Embryonic facial prominence (tissue), 1 donor: ENCODE data around the gene OR10AD1.
"Not testable (repeated sequence)": the region's sequence is repeated elsewhere in the genome, so short reads cannot be mapped to it uniquely, and the experiment has no call there.

Experiments
- DNase-seq: peaks from one replicate; pipeline ENCODE4 v3.0.0-alpha.2; 2016; ENCODE audit errors: extremely low spot score

OR10AD1 gene

GRCh38 chr12:48203192-48203591, at the start of gene OR10AD1:
TSS of gene OR10AD1 (minus strand) at chr12:48203292. CDS start at chr12:48203292, 0 bp downstream.
- no peak for DNase-seq

GRCh38 chr12:48247181-48247966, 44.3 kb upstream of the OR10AD1 start:
- no peak for DNase-seq

- no peak for DNase-seq
These were observed 34.1 kb upstream of the OR10AD1 start for GRCh38 chr12:48237162-48237561.

GRCh38 chr12:48235796-48236333, 32.8 kb upstream of the OR10AD1 start:
- DNase-seq: no peak

GRCh38 chr12:48231169-48231958, 28.3 kb upstream of the OR10AD1 start:
- not testable (repeated sequence) for DNase-seq

- DNase-seq: not testable (repeated sequence)
These were observed 21.4 kb upstream of the OR10AD1 start for GRCh38 chr12:48224533-48224932.

- no peak for DNase-seq
These were observed 18.6 kb upstream of the OR10AD1 start for GRCh38 chr12:48221645-48222044.

- DNase-seq: no peak
These were observed 17.6 kb upstream of the OR10AD1 start for GRCh38 chr12:48220701-48221100.

- no peak for DNase-seq
These were observed 16.5 kb upstream of the OR10AD1 start for GRCh38 chr12:48219631-48220030.

- no peak for DNase-seq
These were observed 13.7 kb upstream of the OR10AD1 start for GRCh38 chr12:48216785-48217184.

GRCh38 chr12:48209495-48209894, 6.4 kb upstream of the OR10AD1 start:
- DNase-seq: not testable (repeated sequence)

- no peak for DNase-seq
These were observed 326 bp downstream of the OR10AD1 start for GRCh38 chr12:48202766-48203165.

- no peak for DNase-seq
These were observed 1.6 kb downstream of the OR10AD1 start for GRCh38 chr12:48201516-48201915.

GRCh38 chr12:48201091-48201490, 2.0 kb downstream of the OR10AD1 start:
- no peak for DNase-seq

- DNase-seq: no peak
These were observed 3.3 kb downstream of the OR10AD1 start for GRCh38 chr12:48199774-48200221.

GRCh38 chr12:48198985-48199384, 4.1 kb downstream of the OR10AD1 start:
- no peak for DNase-seq

GRCh38 chr12:48198672-48198971, 4.5 kb downstream of the OR10AD1 start:
- DNase-seq: no peak

- DNase-seq: peak; percentile 87
These were observed 5.0 kb downstream of the OR10AD1 start for GRCh38 chr12:48197971-48198671.

- DNase-seq: no peak
These were observed 5.5 kb downstream of the OR10AD1 start for GRCh38 chr12:48197549-48197970.

GRCh38 chr12:48194799-48195201, 8.3 kb downstream of the OR10AD1 start:
- no peak for DNase-seq

GRCh38 chr12:48193623-48194022, 9.5 kb downstream of the OR10AD1 start:
- DNase-seq: no peak

- no peak for DNase-seq
These were observed 10.2 kb downstream of the OR10AD1 start for GRCh38 chr12:48192861-48193260.
